Ramos (cell line): ENCODE measurements around the gene TIAL1.
"Not testable (repeated sequence)": the region's sequence is repeated elsewhere in the genome, so short reads cannot be mapped to it uniquely, and the experiment has no call there.

Source experiments
- in situ Hi-C: fragments of 300-500 bp; cut with MboI; formaldehyde crosslinking; loops from one replicate; pipeline ENCODE4 v1.14.3; 2022; ENCODE audit warnings: low sequenced_read_pairs; ENCODE audit not compliant: unreplicated experiment

TIAL1 gene, protein sequence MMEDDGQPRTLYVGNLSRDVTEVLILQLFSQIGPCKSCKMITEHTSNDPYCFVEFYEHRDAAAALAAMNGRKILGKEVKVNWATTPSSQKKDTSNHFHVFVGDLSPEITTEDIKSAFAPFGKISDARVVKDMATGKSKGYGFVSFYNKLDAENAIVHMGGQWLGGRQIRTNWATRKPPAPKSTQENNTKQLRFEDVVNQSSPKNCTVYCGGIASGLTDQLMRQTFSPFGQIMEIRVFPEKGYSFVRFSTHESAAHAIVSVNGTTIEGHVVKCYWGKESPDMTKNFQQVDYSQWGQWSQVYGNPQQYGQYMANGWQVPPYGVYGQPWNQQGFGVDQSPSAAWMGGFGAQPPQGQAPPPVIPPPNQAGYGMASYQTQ

DNA sequence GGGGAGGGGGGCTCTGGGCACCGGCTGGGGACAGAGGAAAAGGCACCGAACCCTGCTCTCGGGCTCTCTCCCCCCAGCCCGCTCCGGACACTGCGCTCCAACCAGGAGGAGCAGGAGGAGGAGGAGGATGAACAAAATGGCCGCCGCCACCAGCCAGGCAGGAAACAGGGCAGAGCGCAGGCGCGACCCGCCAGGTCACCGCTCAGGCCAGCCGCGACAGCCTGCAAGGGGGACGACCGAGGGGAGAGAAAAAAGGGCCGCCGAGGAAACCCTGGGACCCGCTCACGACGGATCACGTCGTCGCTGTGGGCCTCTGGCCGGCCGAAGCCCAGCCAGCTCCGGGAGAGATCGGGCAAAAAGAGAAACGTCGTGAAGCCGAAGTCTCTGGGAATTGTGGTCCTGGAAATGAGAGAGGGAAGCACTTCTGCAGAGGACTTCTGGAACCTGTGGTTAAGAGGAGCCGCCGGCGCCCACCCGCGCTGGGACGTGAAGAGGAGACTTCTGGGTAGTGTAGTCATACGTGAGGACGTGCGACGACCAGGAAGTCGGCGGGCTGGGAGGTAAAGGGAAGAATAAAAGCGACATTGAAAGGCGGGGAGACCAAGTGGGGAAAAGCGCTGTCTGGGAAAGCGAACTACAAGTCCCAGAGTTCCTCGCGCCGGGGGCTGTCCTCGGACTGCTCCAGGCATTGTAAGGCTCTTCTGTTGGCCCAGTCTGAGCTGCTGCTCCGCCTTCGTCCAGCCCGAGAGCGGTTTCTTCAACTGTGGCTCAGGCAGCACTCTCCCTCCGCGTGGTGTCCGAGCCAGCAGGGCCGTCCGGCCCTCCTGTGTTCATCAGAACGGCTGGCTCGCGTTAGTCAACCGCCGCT lies at the start of gene TIAL1:
Gene TIAL1 (minus strand): TSS at position 428 of the 868 bp plus-strand sequence. CDS start 499 bp downstream, outside the sequence.
- in situ Hi-C loops: no loop called here

GRCh38 chr10:119644994-119645393 lies 48.2 kb upstream of the TIAL1 start:
- in situ Hi-C loops: no loop called here

DNA sequence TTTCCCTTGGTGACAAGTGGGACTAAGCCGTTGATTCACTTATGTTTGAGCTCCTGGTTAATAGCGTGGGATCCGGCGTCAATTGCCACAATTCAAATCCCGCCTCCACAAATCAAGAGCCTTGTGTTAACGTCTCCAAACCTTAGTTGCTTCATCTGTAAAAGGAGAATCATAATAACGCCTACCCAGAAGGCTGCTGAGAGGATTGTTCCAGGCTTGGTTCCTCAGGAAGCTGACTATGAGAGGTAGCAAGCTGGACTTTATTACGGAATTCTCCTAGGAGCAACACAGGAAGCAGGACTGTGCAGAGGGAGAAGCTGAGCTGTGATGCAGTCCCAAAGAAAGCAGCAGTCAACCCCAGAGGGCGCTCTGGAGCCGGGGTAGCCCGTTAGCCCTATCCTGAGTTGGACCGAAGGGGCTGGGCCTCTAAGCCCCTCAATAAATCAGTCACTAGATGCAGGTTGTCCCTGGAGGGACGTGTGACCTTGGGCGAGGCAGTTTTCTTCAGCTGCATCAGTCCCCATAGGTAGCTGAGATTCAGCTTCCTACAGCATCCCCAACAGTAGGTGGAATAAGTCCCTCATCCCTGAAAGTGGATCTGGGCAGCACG lies 47.5 kb upstream of the TIAL1 start:
- in situ Hi-C loops: no loop called here

- in situ Hi-C loops: no loop called here
Measured at GRCh38 chr10:119643306-119644204, 46.8 kb upstream of the TIAL1 start.

- in situ Hi-C loops: no loop called here
Measured at GRCh38 chr10:119642556-119643111, 45.9 kb upstream of the TIAL1 start.

GRCh38 chr10:119640875-119641526 lies 44.2 kb upstream of the TIAL1 start:
- in situ Hi-C loops: no loop called here

GRCh38 chr10:119640384-119640783 lies 43.6 kb upstream of the TIAL1 start:
- in situ Hi-C loops: no loop called here

DNA sequence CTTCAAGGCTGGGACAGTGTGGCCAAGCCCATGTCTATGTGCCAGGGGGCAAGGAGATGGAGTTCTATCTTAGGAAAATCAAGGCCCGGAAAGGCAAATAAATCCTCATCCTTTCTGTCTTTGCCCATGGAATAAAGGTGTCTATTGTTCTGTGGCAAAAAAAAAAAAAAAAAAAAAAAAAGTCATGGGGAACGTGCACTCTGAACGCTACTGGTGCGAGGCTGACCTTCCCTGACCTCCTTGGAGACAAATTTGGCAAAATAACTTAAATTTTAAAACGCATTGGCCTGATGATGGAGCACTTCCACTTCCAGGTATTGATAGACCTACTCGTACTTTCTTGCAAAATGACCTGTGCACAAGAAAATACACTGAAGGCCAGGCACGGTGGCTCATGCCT lies 42.2 kb upstream of the TIAL1 start:
- in situ Hi-C loops: no loop called here

DNA sequence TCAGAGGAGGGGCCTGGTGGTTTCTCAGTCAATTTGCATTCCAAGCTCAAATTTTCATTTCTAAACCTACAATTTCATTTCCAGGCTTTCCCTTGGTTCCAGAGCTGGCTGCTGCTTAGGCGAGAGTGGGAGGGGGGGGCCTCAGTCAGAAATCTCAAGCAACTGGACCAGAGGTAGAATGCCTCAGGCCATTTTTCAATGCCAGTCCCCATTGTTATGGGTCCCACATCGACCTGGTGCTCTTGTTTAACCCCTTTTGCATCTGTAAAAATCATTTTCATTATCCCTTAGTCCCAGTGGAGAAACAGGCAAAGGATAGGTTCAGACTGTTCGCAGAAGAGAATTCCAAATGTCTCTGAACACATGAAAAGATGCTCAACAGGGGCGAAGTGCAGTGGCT lies 40.9 kb upstream of the TIAL1 start:
- in situ Hi-C loops: no loop called here

- in situ Hi-C loops: no loop called here
Measured at GRCh38 chr10:119634219-119634544, 37.4 kb upstream of the TIAL1 start.

DNA sequence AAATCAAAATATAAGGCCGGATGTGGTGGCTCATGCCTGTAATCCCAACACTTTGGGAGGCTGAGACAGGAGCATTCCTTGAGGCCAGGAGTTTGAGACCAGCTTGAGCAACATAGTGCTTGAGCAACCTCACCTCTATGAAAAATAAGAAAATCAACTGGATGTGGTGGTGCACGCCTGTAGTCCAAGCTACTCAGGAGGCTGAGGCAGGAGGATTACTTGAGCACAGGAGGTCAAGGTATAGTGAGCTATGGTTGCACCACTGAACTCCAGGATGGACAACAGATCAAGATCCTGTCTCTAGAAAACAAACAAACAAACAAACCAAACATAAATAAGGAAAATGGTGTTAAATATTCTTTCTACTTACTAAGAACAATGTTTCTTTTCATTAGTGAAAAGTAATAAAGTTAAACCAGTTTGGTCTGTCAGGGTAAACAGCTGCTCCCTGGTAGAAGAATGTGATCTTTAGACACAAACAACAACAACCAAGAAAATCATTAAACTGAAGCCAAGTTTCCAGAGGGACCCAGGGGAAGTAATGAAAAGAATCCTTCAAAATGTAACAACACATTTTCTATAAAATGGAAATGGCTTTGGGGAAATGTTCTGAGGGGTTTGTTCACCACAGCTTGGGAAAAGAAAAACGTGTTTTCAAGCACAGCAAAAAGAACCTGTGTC lies 36.9 kb upstream of the TIAL1 start:
- in situ Hi-C loops: no loop called here

DNA sequence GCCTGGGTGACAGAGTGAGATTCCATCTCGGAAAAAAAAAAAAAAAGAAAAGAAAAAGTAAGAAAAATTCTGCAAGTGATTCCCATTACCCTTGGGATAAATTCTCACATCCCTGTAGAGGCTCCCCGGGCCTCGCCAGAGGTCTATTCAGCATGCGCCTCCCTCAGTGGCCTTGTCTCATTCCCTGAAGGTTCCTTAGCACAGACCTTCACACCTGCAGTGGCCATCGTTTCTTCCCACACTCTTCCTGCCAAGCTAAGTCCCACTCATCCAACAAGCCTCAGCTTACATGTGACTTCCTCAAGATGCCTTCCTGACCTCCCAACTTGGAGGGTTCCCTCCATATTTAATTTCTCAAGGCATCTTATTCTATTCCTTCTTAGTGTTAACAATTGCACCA lies 33.5 kb upstream of the TIAL1 start:
- in situ Hi-C loops: no loop called here

GRCh38 chr10:119625570-119626280 lies 29.0 kb upstream of the TIAL1 start:
- in situ Hi-C loops: no loop called here

DNA sequence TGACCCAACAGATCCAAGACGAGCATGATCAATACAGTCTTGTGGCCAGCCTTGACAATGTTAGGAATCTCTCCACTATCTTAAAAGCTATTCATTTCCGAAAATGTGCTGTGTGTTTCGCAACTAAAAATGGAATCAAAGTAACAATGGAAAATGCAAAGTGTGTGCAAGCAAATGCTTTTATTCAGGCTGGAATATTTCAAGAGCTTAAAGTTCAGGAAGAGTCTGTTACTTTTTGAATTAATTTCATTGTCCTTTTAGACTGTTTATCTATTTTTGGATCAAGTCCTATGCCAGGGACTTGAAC lies 24.3 kb upstream of the TIAL1 start:
- in situ Hi-C loops: no loop called here

DNA sequence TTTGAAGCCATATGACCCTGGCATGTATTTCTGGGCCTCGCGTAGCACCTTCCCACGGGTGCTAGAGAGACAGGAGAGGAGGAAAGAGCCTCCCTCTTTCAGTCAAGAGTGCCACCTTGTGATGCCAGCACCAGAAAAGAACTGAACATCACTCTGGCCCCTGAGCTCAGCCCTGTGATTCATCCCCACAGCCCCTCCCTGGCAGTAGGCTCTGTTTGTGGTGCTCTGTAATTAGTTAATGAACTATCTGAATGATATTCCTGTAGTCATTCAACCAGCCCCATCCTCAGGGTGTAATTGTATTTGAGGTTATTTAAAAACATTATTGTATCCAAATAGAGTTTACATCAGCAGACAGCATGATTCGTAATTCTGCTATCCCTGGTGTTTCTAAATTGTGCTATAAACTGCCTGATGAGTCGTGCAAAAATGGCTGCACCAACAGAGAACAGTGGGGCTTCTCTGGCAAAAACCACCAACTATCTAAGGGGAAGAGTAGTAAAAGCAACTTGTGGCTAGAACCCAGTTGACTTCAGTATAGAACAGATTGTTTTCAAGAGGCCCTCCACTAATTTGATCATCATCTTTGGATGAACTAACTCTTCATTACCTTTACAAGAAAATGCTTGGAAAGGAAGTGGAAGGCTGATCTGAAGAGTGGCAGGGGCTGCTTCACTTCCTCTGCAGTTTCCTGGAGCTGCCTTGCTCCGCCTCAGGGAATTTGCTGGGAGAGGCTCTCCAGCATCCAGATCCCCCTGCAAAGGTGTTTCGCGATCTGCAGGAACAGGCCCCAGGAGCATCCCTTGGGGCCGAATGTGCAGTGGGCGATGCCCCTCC lies 23.7 kb upstream of the TIAL1 start:
- in situ Hi-C loops: no loop called here

DNA sequence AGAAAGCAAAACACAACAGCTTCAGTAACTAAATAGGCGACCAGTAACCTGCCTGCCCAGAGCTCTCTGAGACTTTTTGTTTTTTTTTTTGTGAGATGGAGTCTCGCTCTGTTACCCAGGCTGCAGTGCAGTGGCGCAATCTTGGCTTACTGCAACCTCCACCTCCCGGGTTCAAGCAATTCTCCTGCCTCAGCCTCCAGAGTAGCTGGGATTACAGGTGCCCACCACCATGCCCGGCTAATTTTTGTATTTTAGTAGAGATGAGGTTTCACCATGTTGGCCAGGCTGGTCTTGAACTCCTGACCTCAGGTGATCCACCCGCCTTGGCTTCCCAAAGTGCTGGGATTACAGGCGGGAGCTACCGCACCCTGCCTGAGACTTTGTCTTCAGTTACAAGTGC lies 23.0 kb upstream of the TIAL1 start:
- in situ Hi-C loops: not testable (repeated sequence)

DNA sequence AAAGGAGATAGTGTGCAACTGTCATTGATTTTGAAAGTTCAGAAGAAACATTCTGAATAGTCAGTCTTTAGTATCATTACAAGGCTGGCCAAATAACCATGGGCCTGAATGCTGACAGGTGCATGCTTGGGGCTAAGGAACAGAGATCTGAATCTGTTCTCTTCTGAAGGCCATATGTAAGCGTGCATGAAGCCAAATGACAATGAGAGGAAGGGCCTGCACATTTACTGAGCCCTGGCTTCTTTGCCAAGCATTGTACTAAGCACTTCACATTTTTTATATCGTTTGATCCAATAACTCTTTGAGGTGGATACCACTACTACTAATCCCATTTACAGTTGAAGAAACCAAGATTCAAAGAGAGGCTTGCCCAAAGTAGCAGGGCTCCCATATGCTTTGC lies 22.5 kb upstream of the TIAL1 start:
- in situ Hi-C loops: no loop called here
